HG03280 (cell line): ENCODE measurements around the gene EDN3.

Experiments
- ATAC-seq: cut with Tn5 transposase; IDR thresholded peaks from one replicate; pipeline ENCODE4 v1.9.1; 2021; ENCODE audit warnings: mild to moderate bottlenecking, moderate library complexity; ENCODE audit not compliant: unreplicated experiment

The EDN3 gene

DNA sequence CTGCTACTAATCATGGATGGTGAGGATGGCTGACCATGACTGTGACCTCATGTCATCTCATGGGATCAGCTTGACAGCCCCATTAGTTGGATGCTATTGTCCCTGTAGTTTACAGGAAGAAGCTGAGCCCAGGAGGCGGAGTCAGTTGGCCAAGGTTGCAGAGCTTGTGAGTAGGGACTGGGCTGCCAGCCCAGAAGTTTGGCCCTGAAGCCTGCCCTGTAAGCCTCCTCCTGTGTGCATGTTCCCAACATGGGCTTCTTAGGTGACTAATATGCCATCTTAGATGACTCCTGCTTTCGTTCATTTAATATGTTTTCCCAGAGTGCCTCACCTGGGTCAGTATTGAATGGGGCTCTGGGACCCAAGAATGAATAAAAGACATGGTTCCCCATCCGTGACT is 6.9 kb downstream of the EDN3 start:
- ATAC-seq: no peak

GRCh38 chr20:59308493-59309201 is 8.2 kb downstream of the EDN3 start:
- ATAC-seq: no peak

DNA sequence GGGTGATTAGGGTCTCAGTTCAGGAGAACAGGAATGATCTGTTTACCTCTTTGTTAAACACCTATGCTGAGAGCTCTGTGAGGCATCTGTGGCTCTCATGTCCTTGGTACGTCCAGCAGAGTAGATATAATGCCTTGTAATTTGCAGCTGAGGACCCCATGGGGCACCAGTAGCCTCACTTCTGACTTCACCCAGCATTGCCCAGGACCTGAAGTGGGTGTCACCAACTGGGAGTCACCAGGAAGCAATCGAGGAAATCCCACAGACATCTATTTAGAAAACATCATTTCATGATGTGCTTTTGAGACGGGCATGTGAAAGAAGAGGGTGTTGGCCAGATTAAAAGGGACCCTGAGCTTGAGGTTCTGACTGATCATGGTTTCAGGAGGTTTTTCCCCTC is 8.8 kb downstream of the EDN3 start:
- ATAC-seq: no peak

DNA sequence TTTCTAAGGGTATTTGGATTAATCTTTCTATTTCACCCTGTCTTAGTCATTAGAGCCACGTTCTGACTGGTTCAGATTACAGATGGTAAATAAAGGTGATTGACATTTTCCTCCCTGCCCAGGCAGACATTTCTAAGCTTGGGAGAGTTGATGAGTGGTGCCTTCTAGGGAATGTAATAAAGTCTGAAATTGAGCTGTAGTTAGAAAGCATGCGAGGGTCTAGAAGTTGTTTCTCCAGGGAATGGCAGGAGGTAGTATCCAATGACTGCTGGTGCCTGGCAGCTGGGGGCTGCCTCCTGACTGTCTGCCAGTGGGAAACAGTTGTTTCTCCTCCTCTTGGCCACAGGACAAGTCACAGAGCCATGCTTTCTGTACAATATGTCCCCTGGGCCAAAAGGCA is 14.6 kb downstream of the EDN3 start:
- ATAC-seq: no peak

DNA sequence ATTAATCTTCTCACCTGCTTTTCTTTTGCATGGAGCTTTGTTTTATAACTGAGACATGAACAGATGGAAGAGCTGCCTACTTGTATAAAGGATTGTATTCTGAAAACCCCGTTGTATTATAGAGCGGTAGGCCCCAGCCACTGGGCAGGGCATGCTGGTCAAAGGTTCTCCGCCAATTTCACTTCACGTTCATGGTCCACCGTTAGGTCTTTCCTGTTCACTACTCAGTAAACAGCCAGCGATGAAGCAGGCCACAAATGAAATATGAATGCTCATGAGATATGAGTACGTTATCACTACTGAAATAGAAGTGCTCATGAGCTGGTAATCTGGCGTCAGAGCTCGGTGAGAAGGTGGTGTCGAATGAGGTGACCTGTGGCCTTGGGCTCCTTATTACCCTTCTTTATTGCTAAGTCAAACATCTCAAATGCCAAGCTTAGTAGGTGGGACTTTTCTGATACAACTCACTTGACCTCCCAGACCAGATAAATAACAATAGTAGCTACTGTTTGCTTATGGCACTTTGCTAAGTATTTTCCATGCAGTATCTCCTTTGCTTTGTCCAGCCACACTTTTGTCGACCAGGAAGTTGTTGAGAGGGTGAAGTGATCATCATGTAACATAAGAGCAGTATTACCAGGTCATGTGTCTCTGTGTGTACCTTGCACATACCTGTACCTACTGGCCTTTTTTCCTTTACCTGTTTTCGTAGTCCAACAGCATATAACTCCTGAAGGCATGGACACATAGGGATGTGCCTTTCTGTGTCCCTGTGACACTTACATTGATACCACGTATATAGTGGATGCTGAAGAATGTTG is 16.7 kb downstream of the EDN3 start:
- no peak for ATAC-seq

GRCh38 chr20:59318201-59318790 is 17.9 kb downstream of the EDN3 start:
- ATAC-seq: no peak

DNA sequence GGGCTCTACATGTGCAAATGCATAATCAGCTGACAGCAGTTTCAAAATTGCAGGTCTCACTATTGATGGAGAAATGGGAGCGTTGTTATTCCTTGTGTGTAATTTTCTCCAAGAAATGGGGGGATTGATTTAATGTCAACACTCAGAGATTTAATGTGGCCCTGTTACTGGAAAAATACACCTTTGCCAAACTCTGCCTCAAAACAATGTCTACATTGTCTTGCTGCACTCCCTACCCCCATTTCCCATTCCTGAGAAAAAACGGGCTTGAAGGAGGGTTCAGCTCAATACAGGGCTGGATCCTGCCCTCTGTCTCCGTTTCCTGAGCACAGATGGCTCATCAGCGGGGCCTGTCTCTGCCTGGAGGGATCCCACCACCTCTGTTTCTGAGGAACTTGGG is 18.4 kb downstream of the EDN3 start:
- ATAC-seq: no peak

GRCh38 chr20:59320426-59320825 is 20.0 kb downstream of the EDN3 start:
- ATAC-seq: no peak

- no peak for ATAC-seq
These were observed 20.6 kb downstream of the EDN3 start for GRCh38 chr20:59320854-59321647.

DNA sequence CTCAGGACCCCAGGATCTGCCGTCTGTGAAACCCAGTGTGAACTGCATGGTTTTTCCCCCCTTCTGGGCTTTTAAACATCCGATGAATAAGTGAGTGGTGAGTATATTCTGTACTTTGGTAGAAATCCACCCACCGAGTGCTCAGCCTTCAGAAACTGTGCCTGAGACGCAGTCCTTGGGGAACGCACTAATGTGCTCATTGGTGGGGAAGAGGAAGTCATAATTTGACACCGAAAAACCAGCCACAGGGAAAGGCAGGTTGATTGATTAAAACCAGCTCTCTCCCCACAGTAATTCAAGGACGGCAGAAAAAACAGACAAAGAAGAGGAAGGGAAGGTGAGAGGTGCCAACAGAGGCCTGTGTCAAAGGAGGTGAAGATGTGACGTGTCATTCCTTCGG is 21.7 kb downstream of the EDN3 start:
- ATAC-seq: no peak

GRCh38 chr20:59322585-59323454 is 22.4 kb downstream of the EDN3 start:
- ATAC-seq: no peak

DNA sequence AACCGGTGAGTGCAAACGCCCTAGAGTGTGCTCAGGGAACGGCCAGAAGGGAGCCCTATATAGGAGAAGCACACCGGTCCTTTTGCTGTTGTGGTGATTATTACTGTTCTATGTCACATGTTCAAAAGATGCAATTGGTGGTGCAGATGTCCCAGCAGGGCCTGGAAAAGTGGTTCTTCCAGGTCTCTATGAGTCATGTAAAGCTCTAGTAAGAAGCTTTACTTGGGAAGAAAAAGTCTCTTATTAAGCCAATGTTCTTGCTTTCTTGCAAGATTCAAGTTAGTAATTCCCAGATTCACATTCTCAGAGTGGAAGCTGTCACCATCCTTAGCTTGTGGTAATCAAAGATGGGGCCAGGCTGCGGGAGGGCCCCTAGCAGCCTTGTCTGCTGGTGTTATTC is 23.3 kb downstream of the EDN3 start:
- no peak for ATAC-seq

DNA sequence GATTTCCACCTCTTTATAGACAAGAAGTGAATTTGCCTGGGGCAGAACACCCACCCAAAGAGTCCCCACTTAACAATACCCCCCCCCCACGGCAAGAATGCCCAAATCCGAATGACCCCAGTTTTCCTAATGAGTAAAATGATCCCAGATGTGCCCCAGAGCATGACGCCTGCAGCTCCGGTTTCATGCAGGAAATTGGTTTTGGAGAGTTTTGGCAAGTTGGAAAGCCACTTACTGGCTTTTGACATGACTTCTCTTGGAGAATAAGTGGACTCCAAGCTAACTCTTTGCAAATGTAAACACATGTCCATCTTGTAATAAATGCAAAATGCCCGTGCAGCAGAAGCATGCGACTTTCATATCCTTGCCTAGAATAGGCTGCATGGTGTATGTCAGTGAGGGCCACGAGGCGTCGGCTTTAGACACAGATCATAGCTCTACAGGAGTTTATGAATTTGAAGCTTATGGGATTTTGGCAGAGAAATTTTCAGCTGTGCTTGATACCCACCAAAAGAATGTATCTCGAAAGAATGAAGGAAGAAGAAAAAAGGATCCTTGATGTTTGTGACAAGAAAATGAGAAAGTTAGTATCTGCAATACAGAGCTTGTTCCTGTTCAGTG is 24.2 kb downstream of the EDN3 start:
- no peak for ATAC-seq

GRCh38 chr20:59325142-59325523 is 24.7 kb downstream of the EDN3 start:
- ATAC-seq: no peak

DNA sequence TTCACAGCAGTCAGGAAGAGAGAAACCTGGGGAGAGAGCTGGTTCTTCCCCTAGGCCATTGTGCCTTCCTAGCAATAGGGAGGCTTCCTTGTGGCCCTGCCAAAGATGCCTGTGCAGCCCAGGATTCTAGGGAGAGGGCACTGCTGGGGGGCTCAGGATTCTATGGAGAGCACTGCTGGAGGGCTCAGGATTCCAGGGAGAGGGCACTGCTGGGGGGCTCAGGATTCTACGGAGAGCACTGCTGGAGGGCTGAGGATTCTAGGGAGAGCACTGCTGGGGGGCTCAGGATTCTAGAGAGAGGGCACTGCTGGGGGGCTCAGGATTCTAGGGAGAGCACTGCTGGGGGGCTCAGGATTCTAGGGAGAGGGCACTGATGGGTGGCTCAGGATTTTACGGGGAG is 25.8 kb downstream of the EDN3 start:
- no peak for ATAC-seq

DNA sequence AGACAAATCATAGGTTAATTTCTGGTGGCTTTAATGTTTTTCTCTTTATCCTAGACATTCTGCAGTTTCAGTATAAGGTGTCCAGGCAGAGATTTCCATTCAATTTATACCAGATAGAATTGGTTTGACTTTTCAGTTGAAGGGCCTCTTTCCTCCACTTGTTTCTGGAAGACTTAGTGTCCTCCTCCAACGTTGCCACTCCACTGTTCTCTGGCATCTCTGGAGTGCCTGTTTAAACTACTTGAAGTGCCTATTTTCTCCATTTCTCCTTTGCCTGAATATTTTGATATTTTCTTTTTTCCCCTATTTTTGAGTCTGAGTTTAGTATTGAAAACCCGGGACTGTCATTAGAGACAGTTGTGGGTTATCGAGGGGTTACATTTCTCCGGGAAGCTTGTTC is 27.7 kb downstream of the EDN3 start:
- ATAC-seq: no peak

DNA sequence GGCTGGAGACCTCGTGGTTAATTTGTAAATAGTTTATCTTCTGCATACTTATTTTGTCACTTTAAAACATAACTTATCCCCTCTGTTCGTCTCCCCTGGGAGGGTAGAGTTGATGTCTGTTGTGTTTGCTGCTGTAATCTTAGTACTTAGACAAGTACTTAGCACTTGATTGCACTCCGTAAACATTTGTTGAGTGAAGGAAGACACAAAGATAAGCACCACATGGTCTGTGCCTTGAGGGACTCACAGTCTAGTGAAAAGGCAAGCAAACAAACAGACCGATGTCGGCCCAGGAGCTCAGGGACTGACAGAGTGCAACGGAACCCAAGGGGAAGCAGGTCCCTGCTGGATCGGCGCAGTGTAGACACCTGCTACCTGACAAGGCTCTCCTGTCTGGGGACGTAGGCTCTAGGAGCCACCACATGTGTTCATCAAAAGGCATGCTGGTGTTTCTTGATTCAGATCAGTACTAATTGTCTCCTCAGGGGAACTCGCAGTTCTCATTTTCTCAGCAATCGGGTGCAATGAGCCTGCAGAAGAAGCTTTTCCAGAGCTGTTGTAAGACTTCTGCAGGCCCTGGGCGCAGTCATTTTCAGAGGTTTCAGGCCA is 31.4 kb downstream of the EDN3 start:
- no peak for ATAC-seq

GRCh38 chr20:59333260-59333845 is 32.9 kb downstream of the EDN3 start:
- no peak for ATAC-seq

DNA sequence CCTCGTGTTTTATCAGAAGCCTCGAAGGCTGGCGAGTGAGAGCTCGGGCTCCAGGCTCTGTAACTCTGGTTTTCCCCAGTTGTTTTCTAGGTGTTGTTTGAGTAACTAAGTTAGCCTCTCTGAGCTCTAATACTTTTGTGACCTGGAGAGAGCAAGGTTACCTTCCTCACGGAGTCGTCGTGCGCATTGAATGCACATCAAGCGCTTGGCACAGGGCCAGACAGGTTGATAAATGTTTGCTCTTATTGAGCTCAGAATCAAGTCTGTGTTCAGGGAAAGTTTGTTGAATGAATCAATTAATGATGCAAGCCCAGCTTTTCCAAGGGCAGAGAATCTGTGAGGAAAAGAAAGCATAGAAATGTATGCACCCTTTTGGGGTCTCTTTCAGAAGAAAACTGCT is 33.5 kb downstream of the EDN3 start:
- ATAC-seq: no peak
